A549 (cell line): Measurements from ENCODE around the gene MNX1. TPM values are rescaled to one million over a fixed set of nuclear protein-coding genes. Genes with fewer than 3 reads are reported as not detected.

Source experiments
- ATAC-seq, 2 experiments: fragments of 200-7000 bp in 1 of 2; fragments of >200 bp in 1 of 2; cut with Nextera tagmentation in 1 of 2; cut with Tn5 transposase in 1 of 2; 3 replicates each; pipeline versions ENCODE4 v1.8.0 to v1.9.1; 2018 to 2020; ENCODE audit warnings: mild to moderate bottlenecking in 1 of 2, moderate library complexity in 1 of 2
- CTCF ChIA-PET: fragments of 300-600 bp; sonication (Branson Sonifier 250); formaldehyde crosslinking; extraction: SDS; loops from one replicate; lab custom pipeline; 2021; ENCODE audit warnings: antibody characterized with exemption, inconsistent platforms; lab: Yijun Ruan, JAX
- POLR2A ChIA-PET: fragments of 350-600 bp; formaldehyde crosslinking; extraction: SDS; loops from one replicate; lab custom pipeline; 2021; ENCODE audit warnings: antibody characterized with exemption, inconsistent platforms; lab: Yijun Ruan, JAX
- DNase-seq, 2 experiments: peaks; one replicate each; pipeline versions ENCODE4 v3.0.0 to v3.0.0-alpha.2; 2011 to 2016; ENCODE audit warnings: low read depth in 1 of 2, low spot score in 1 of 2
- FAIRE-seq: peaks from 2 replicates; lab custom pipeline; 2011; peaks lifted over from hg19 to GRCh38; lab: Jason Lieb, UNC
- H3K27ac ChIP-seq, 2 experiments: fragments of >200 bp; sonication (Bioruptor Twin); formaldehyde crosslinking; 3 replicates each; pipeline ENCODE4 v1.5.1; 2016 to 2017
- H3K4me1 ChIP-seq: fragments of >200 bp; sonication (Bioruptor Twin); formaldehyde crosslinking; 3 replicates; pipeline ENCODE4 v1.6.1; 2016
- H3K4me2 ChIP-seq: fragments of >200 bp; sonication (Bioruptor Twin); formaldehyde crosslinking; 3 replicates; pipeline ENCODE4 v1.6.1; 2016
- H3K4me3 ChIP-seq: fragments of >200 bp; sonication (Bioruptor Twin); formaldehyde crosslinking; 3 replicates; pipeline ENCODE4 v1.5.1; 2016
- H3K9me3 ChIP-seq: fragments of >200 bp; sonication (Bioruptor Twin); formaldehyde crosslinking; 3 replicates; pipeline ENCODE4 v1.6.1; 2016
- BCL3 ChIP-seq: fragments of >200 bp; sonication (Bioruptor Twin); formaldehyde crosslinking; IDR thresholded peaks from 3 replicates; pipeline ENCODE4 v1.6.1; 2016
- E2F6 ChIP-seq: IDR thresholded peaks from 2 replicates; pipeline ENCODE4 v1.6.1; 2012; ENCODE audit warnings: low read depth, borderline replicate concordance
- FOSB ChIP-seq: fragments of 250-450 bp; sonication (Bioruptor Pico); IDR thresholded peaks from 2 replicates; pipeline ENCODE4 v1.5.0; 2020; ENCODE audit warnings: mild to moderate bottlenecking, moderate library complexity
- HES2 ChIP-seq: fragments of >200 bp; sonication (Bioruptor Twin); formaldehyde crosslinking; IDR thresholded peaks from 2 replicates; pipeline ENCODE4 v1.6.1; 2016
- HOXA7 ChIP-seq: fragments of 250-450 bp; sonication (Bioruptor Pico); IDR thresholded peaks from 2 replicates; pipeline ENCODE4 v1.5.0; 2020; ENCODE audit warnings: mild to moderate bottlenecking, moderate library complexity
- HOXB13 ChIP-seq: fragments of 250-450 bp; sonication (Bioruptor Pico); IDR thresholded peaks from 2 replicates; pipeline ENCODE4 v1.5.0; 2020; ENCODE audit warnings: low read depth, mild to moderate bottlenecking, moderate library complexity
- HOXB5 ChIP-seq: fragments of 250-450 bp; sonication (Bioruptor Pico); IDR thresholded peaks from 2 replicates; pipeline ENCODE4 v1.5.0; 2020; ENCODE audit warnings: mild to moderate bottlenecking, moderate library complexity
- JUN ChIP-seq, 2 experiments: fragments of >200 bp; sonication (Bioruptor Twin); formaldehyde crosslinking; IDR thresholded peaks; 2 replicates in 1 of 2; 3 replicates in 1 of 2; pipeline ENCODE4 v1.6.1; 2016 to 2017
- JUNB ChIP-seq: fragments of >200 bp; sonication (Bioruptor Twin); formaldehyde crosslinking; IDR thresholded peaks from 2 replicates; pipeline ENCODE4 v1.6.1; 2016
- MAFK ChIP-seq: fragments of 450-650 bp; IDR thresholded peaks from 2 replicates; pipeline ENCODE4 v1.6.1; 2014; ENCODE audit not compliant: partially characterized antibody
- MAX ChIP-seq: IDR thresholded peaks from 2 replicates; pipeline ENCODE4 v1.6.1; 2012
- MAZ ChIP-seq: fragments of 150-350 bp; IDR thresholded peaks from 2 replicates; pipeline ENCODE4 v1.6.1; 2014; ENCODE audit warnings: antibody characterized with exemption, low read depth, low read length, borderline replicate concordance
- MYC ChIP-seq: IDR thresholded peaks from 2 replicates; pipeline ENCODE4 v1.6.1; 2012; ENCODE audit warnings: mild to moderate bottlenecking, inconsistent platforms, low read length, improper control_type of control experiment, borderline replicate concordance
- NFE2L2 ChIP-seq: fragments of 150-350 bp; conservative IDR thresholded peaks from 2 replicates; pipeline ENCODE4 v1.6.1; 2014; ENCODE audit warnings: low read length
- NPAS2 ChIP-seq: fragments of 250-450 bp; sonication (Bioruptor Pico); IDR thresholded peaks from 2 replicates; pipeline ENCODE4 v1.8.0; 2022; ENCODE audit warnings: mild to moderate bottlenecking, moderate library complexity, borderline replicate concordance
- PBX3 ChIP-seq: IDR thresholded peaks from 2 replicates; pipeline ENCODE4 v1.6.1; 2012
- PHF8 ChIP-seq: fragments of 200-600 bp; sonication (generic); IDR thresholded peaks from 2 replicates; pipeline ENCODE4 v1.6.1; 2016; ENCODE audit warnings: low read depth, mild to moderate bottlenecking, antibody characterized with exemption, moderate library complexity, borderline replicate concordance
- POLR2A ChIP-seq: IDR thresholded peaks from 2 replicates; pipeline ENCODE4 v1.6.1; 2012; ENCODE audit warnings: mild to moderate bottlenecking, low read length
- POLR2AphosphoS2 ChIP-seq: conservative IDR thresholded peaks from 2 replicates; pipeline ENCODE4 v1.6.1; 2012; ENCODE audit warnings: low read length, improper control_type of control experiment, inconsistent platforms
- RARB ChIP-seq: fragments of 250-450 bp; sonication (Bioruptor Pico); IDR thresholded peaks from 2 replicates; pipeline ENCODE4 v1.8.0; 2021; ENCODE audit warnings: mild to moderate bottlenecking, moderate library complexity
- RFX5 ChIP-seq: fragments of 450-650 bp; IDR thresholded peaks from 2 replicates; pipeline ENCODE4 v1.7.1; 2014; ENCODE audit warnings: antibody characterized with exemption, mild to moderate bottlenecking, moderate library complexity
- RNF2 ChIP-seq: fragments of 200-600 bp; sonication (generic); IDR thresholded peaks from 2 replicates; pipeline ENCODE4 v1.6.1; 2016; ENCODE audit warnings: low read depth, mild to moderate bottlenecking, antibody characterized with exemption, moderate library complexity, borderline replicate concordance
- SREBF2 ChIP-seq: fragments of 450-650 bp; IDR thresholded peaks from 2 replicates; pipeline ENCODE4 v1.6.1; 2014; ENCODE audit warnings: mild to moderate bottlenecking, moderate library complexity
- TP53 ChIP-seq: fragments of 250-450 bp; sonication (Bioruptor Pico); IDR thresholded peaks from 2 replicates; pipeline ENCODE4 v1.5.0; 2021; ENCODE audit warnings: mild to moderate bottlenecking, moderate library complexity
- ZC3H11A ChIP-seq: fragments of 450-650 bp; IDR thresholded peaks from 2 replicates; pipeline ENCODE4 v1.6.1; 2014; ENCODE audit warnings: antibody characterized with exemption, mild to moderate bottlenecking
- ZFP36 ChIP-seq: fragments of 450-650 bp; IDR thresholded peaks from 2 replicates; pipeline ENCODE4 v1.6.1; 2014; ENCODE audit warnings: borderline replicate concordance; ENCODE audit not compliant: partially characterized antibody
- ZNF302 ChIP-seq: fragments of 250-450 bp; sonication (Bioruptor Pico); IDR thresholded peaks from 2 replicates; pipeline ENCODE4 v1.9.0; 2021; ENCODE audit warnings: inconsistent platforms, mild to moderate bottlenecking, moderate library complexity
- ZSCAN20 ChIP-seq: fragments of 250-450 bp; sonication (Bioruptor Pico); IDR thresholded peaks from 2 replicates; pipeline ENCODE4 v1.8.0; 2022; ENCODE audit warnings: mild to moderate bottlenecking, moderate library complexity
- WGBS: methylation state at CpG from one replicate; pipeline ENCODE4 v1.1.6; 2017; ENCODE audit errors: missing lambda C conversion rate; 5-methylcytosine and 5-hydroxymethylcytosine counted together
- polyA minus RNA-seq: library from RNA; depleted of rRNA, polyadenylated mRNA; stranded (reverse); fragments of >200 nt; gene quantifications from 2 replicates; pipeline ENCODE4 v1.2.3, GENCODE V29; 2011; rRNA and poly(A)+ RNA removed
- polyA plus RNA-seq, 4 experiments: library from polyadenylated mRNA; depleted of rRNA in 3 of 4; stranded (reverse); fragments of >200 nt; fragmentation: RNase III in 1 of 4; extraction: RNeasy Plus Mini Kit Qiagen cat#74134 plus additional on column Dnase treatment in 1 of 4; gene quantifications; 2 replicates in 3 of 4; 3 replicates in 1 of 4; pipeline ENCODE4 v1.2.3, GENCODE V29; 2011 to 2017

Gene MNX1
- polyA plus RNA-seq (2011; rRNA removed): 0.67 and 0.70 TPM in 2 replicates
- 1.5 and 1.8 TPM in 2 replicates for polyA plus RNA-seq (2012; cell fraction: cytosol; rRNA removed)
- 3.2 TPM in 2 replicates for polyA plus RNA-seq (2012; cell fraction: nucleus; rRNA removed)
- polyA plus RNA-seq (2017; fragmentation: RNase III; extraction: RNeasy Plus Mini Kit Qiagen cat#74134 plus additional on column Dnase treatment): 3.1 to 4.5 TPM (median 4.2 TPM) in 3 replicates
- 0.88 and 1.0 TPM in 2 replicates for polyA minus RNA-seq

GRCh38 chr7:157010588-157011332 is at the start of gene MNX1:
MNX1 (minus strand) TSS chr7:157010663; CDS start chr7:157010350, 313 bp downstream.
- POLR2A ChIA-PET: interaction anchor here (0.6 to 1.1 kb wide), 5 partner anchors 9 to 1972 kb away, joined by 3 to 8 read pairs (median 3); partner anchors contain the start of gene LMBR1
- TF ChIP-seq MYC: no peak
- TF ChIP-seq HOXB13 (CRISPR knock-in tag): no peak
- no peak for TF ChIP-seq TP53 (CRISPR knock-in tag)
- TF ChIP-seq POLR2A: peak; percentile 40
- no peak for TF ChIP-seq ZNF302 (CRISPR knock-in tag)
- TF ChIP-seq PHF8: peak; percentile 37; the same call in 1 of the 2 replicates
- no peak for TF ChIP-seq NPAS2 (CRISPR knock-in tag)
- no peak for TF ChIP-seq RNF2
- TF ChIP-seq MAZ: no peak
- TF ChIP-seq RARB (CRISPR knock-in tag): no peak
- no peak for TF ChIP-seq POLR2AphosphoS2
- TF ChIP-seq RFX5: 0 out of 2 replicates have a peak, but pooled peaks have one; percentile 30
- TF ChIP-seq HOXA7: no peak
- no peak for TF ChIP-seq HOXB5
- TF ChIP-seq BCL3: peak; percentile 29; the same call in 1 of the 3 replicates
- TF ChIP-seq JUN (IDR thresholded peaks at IDR 0.05): peak; percentile 15 to 71; a peak in 3 of 5 replicates
- TF ChIP-seq MAFK: no peak
- TF ChIP-seq E2F6: no peak
- no peak for TF ChIP-seq ZFP36
- TF ChIP-seq ZC3H11A: no peak
- peak; percentile 48; the same call in 1 of the 2 replicates for TF ChIP-seq MAX
- no peak for TF ChIP-seq SREBF2
- no peak for TF ChIP-seq JUNB
- TF ChIP-seq FOSB (CRISPR knock-in tag): no peak
- TF ChIP-seq ZSCAN20 (CRISPR knock-in tag): no peak
- no peak for TF ChIP-seq NFE2L2
- no peak for TF ChIP-seq PBX3
- no peak for TF ChIP-seq HES2
- Histone ChIP-seq H3K4me3 (peak within 1 kb of the TSS; percentile 96), H3K4me2 (peak within 1 kb of the TSS; percentile 89), H3K27ac (peak within 1 kb of the TSS; percentile 92 to 93), H3K4me1 (peaks cover 24% of the 10 kb centered on the region), H3K9me3 (no peaks in the 10 kb centered on the region)
- no peak for FAIRE-seq
- CTCF ChIA-PET: interaction anchor here (0.6 to 1.4 kb wide), 2 partner anchors 12 to 170 kb away, joined by 3 to 4 read pairs; no protein-coding TSS in a partner anchor
- WGBS: 1% methylated on average over 9 of the region's 87 CpGs
- peak; percentile 81 to 95 for ATAC-seq
- peak; percentile 89 to 96 for DNase-seq
